Memory B cell (primary cell): ENCODE measurements around the gene RPS19.
"Not testable (repeated sequence)": the region's sequence is repeated elsewhere in the genome, so short reads cannot be mapped to it uniquely, and the experiment has no call there.

Experiments
- ATAC-seq: fragments of 150-1000 bp; cut with Tn5 transposase; 2 replicates; pipeline ENCODE4 v1.10.0; 2021; ENCODE audit warnings: low read depth, mild to moderate bottlenecking, moderate library complexity
- DNase-seq, 2 donors: peaks; one replicate each; pipeline ENCODE4 v3.0.0; 2022; ENCODE audit warnings: low spot score in 2 of 2
- H3K27ac Mint-ChIP-seq: one replicate; pipeline ENCODE4 v1.8.0; 2022; ENCODE audit warnings: mild to moderate bottlenecking, moderate library complexity, mixed read lengths
- H3K27me3 Mint-ChIP-seq: one replicate; pipeline ENCODE4 v1.8.0; 2022; ENCODE audit warnings: mixed read lengths
- H3K36me3 Mint-ChIP-seq: one replicate; pipeline ENCODE4 v1.8.0; 2022; ENCODE audit warnings: mild to moderate bottlenecking, mixed read lengths
- H3K4me1 Mint-ChIP-seq: one replicate; pipeline ENCODE4 v1.8.0; 2022; ENCODE audit warnings: mixed read lengths
- H3K4me3 Mint-ChIP-seq: one replicate; pipeline ENCODE4 v1.8.0; 2022; ENCODE audit warnings: mild to moderate bottlenecking, moderate library complexity, mixed read lengths
- H3K9me3 Mint-ChIP-seq: one replicate; pipeline ENCODE4 v1.8.0; 2022; ENCODE audit warnings: mixed read lengths

RPS19 gene

GRCh38 chr19:41906916-41907680, 47.0 kb downstream of the RPS19 start:
- Mint-ChIP-seq H3K4me1 (peaks cover 39% of the 10 kb centered on the region), H3K9me3 (no peaks in the 10 kb centered on the region), H3K27ac (peak overlapping the region; percentile 69), H3K27me3 (no peaks in the 10 kb centered on the region), H3K4me3 (no peak overlapping the region), H3K36me3 (peaks cover 32% of the 10 kb centered on the region)
- DNase-seq, result no peak
- no peak for ATAC-seq

- no peaks in the 10 kb centered on the region for H3K9me3 Mint-ChIP-seq
- H3K27me3 Mint-ChIP-seq, result peaks cover 2% of the 10 kb centered on the region
- no peak overlapping the region for H3K4me3 Mint-ChIP-seq
- H3K4me1 Mint-ChIP-seq, result peaks cover 42% of the 10 kb centered on the region
- DNase-seq (no peak), ATAC-seq (no peak)
- peak overlapping the region; percentile 40 for H3K27ac Mint-ChIP-seq
- peaks cover 29% of the 10 kb centered on the region for H3K36me3 Mint-ChIP-seq
Observed at GRCh38 chr19:41907994-41908615, 48.0 kb downstream of the RPS19 start.

DNA sequence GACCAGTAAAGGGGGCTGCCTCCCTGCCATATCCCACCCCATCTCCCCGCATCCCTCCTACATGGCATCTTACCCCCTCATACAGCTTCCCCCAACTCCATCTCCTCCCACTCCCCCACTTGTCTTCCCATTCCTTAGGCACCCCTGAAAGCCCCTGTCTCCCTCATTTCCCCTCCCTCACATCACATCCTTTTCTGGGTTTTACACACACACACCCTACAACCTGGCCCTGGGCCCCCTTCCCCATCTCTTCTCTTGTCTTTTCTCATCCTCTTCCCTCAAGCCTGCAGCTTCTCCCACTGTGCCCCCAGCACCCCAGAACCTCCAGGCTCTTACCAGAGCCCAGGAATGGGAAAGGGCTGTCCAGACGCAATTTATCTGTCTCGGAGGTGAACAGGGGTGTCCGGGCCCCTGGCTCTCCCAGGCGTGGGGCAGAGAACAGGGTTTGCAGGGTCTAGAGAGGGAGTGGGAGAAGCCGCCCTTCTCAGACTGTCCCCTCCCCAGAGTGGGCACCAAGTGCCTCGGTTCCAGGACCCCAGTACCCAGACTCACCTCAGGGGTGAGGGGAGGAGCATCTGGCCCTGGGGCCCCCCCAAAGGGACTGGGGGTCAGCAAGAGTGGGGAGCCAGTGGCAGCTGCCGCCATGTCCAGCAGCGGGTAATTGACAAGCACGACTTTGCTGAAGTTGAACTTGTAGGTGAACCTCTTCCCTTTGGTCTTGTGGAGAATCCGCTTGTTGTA, 48.8 kb downstream of the RPS19 start:
- peaks cover 23% of the 10 kb centered on the region for H3K36me3 Mint-ChIP-seq
- ATAC-seq, result no peak
- peak overlapping the region; percentile 40 for H3K27ac Mint-ChIP-seq
- peaks cover 8% of the 10 kb centered on the region for H3K27me3 Mint-ChIP-seq
- no peak overlapping the region for H3K4me3 Mint-ChIP-seq
- peaks cover 47% of the 10 kb centered on the region for H3K4me1 Mint-ChIP-seq
- no peaks in the 10 kb centered on the region for H3K9me3 Mint-ChIP-seq
- no peak for DNase-seq

DNA sequence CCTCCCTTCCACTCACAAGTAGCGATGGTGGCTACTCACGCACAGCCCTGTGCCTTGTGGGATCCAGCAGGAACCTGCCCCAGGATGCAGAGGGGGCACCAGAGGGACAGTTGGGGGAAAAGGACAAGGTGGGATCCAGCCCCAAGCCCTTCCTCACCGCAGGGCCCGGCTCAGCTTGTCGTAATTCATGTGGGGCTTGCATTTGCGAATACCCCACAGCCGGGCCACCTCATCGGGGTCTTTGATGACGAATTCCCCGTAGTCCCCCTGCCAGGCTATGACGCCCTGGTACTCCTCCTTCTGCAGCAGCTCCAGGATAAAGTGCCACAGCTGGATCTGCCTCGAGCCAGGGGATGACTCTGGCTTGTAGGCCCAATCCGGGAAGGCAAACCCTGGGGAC, 49.7 kb downstream of the RPS19 start:
- Mint-ChIP-seq H3K4me3 (no peak overlapping the region), H3K9me3 (no peaks in the 10 kb centered on the region), H3K27me3 (peaks cover 13% of the 10 kb centered on the region), H3K27ac (no peak overlapping the region), H3K4me1 (peaks cover 49% of the 10 kb centered on the region), H3K36me3 (peaks cover 19% of the 10 kb centered on the region)
- DNase-seq (no peak), ATAC-seq (no peak)

- no peak for DNase-seq
- H3K4me1 Mint-ChIP-seq, result peaks cover 49% of the 10 kb centered on the region
- no peaks in the 10 kb centered on the region for H3K9me3 Mint-ChIP-seq
- no peak overlapping the region for H3K4me3 Mint-ChIP-seq
- H3K27me3 Mint-ChIP-seq, result peaks cover 15% of the 10 kb centered on the region
- no peak for ATAC-seq
- H3K36me3 Mint-ChIP-seq, result peaks cover 17% of the 10 kb centered on the region
- H3K27ac Mint-ChIP-seq, result peak overlapping the region; percentile 1
Observed at GRCh38 chr19:41910240-41910991, 50.4 kb downstream of the RPS19 start.

GRCh38 chr19:41910992-41911888, 51.2 kb downstream of the RPS19 start:
- Mint-ChIP-seq H3K36me3 (peaks cover 8% of the 10 kb centered on the region), H3K27me3 (peaks cover 15% of the 10 kb centered on the region), H3K9me3 (no peaks in the 10 kb centered on the region), H3K27ac (no peak overlapping the region), H3K4me1 (peaks cover 46% of the 10 kb centered on the region), H3K4me3 (no peak overlapping the region)
- ATAC-seq (no peak), DNase-seq (no peak)

DNA sequence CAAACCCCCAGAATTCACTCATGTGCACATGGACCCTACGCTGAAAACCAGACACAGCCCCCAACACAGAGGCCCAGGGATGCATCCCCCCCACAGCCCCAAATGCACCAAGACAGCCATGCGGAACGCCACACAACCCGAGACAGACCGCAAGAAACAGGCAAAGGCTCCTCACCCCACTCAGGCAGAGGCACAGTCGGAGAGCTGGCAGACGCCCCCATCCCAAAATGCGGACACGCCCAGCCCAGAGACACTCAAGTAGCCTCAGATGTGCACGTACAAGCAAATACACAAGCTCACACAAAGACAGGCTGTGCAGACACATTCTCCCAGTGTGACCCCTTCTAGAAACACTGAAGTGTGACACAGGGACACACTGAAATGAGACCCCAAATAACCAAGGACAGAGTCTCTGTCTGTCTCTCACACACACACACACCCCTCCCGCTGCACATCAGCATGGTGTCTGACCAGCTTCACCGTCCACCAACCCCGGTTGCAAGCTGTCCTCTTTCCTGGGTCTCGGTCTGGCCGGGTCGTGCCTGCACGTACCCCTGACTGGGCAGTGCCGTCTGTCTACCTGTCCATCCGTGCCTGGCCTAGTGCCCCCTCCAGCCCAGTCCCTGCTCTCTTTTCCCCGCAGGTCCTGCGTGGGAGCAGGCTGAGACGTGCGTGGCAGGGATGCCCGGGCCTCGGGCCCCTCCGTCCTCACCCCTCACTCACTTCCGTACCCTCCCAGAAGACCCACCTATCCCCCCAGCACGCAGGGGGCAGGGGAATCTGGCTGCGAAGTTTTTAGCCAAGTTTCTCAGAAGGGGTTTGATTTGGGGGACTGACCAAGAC, 52.1 kb downstream of the RPS19 start:
- Mint-ChIP-seq H3K4me1 (peaks cover 41% of the 10 kb centered on the region), H3K4me3 (peak overlapping the region; percentile 64), H3K27me3 (peaks cover 15% of the 10 kb centered on the region), H3K9me3 (no peaks in the 10 kb centered on the region), H3K36me3 (peaks cover 3% of the 10 kb centered on the region), H3K27ac (no peak overlapping the region)
- ATAC-seq (peak; percentile 31), DNase-seq (no peak)

DNA sequence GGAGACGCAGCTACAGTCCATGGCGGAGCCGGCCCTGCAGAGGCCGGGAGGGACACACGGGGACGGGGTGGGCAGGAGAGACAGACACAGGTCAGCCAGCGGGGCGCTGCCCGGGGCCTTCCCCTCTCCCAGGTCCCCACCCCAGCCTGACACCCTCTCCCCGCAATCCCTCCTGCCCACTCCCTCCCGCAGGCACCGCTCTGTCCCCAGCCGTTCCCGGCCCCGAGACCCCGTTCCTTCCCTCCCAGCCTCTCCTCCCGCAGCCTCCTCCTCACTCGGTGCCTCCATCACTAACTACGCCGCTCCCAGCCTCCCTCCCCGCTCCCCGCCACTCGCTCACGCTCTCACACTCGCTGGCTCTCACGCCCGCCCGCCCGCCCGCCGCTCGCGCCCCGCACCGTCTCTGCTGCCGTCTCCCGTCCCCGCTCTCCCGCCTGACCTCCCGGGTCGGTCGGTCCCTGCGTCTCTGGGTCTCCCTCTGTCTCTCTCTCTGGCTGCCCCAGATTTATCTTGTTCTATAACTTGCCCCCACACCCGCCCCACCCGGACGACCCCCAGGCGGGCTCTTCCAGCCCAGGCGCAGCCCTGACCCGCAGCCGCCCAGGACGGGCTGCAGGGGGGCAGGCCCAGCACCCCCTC, 53.0 kb downstream of the RPS19 start:
- Mint-ChIP-seq H3K36me3 (peaks cover 3% of the 10 kb centered on the region), H3K27me3 (peaks cover 15% of the 10 kb centered on the region), H3K4me3 (peak overlapping the region; percentile 45), H3K27ac (peak overlapping the region; percentile 39), H3K9me3 (no peaks in the 10 kb centered on the region), H3K4me1 (peaks cover 39% of the 10 kb centered on the region)
- ATAC-seq (peak; percentile 20), DNase-seq (no peak)

DNA sequence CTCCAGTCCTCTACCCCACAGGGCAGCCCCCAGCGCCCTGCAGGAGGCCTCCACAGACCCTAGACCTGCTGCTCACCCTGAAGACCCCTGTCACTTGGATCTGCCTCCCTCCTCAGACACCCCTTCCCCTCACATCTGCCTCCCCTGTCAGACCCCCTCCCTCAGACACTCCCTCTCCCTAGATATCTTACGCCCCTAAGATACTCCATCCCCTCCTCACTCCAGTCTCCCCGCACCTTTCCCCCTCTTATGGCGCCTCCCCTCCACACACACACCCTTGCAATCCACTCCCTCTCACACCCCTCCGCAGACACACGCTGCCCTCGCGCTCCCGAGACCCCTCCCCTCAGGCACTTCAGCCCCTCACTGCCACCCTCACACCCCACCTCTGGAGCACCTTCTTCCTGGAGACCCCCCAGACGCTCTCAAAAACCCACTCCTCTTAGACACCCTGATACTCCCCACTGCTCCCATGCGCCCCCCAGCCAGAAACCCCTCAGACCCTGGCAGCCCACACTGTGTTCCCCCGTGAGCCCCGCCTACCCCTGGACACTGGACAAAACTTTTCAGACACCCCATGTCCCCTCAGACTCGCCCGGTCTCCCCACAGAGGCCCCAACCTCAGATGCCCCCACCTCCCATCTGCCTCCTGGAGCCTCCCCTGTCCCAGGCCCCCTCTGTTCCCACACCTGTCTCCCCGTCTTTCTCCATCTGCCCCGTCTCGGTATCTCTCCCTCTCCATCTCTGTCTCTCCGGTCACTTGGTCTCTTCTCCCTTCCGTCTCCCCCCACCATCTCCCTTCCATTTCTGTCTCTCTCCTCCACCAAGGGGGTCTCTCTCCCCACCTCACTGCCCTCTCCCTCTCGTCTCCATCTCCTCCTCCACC, 53.7 kb downstream of the RPS19 start:
- ATAC-seq, result peak; percentile 9
- Mint-ChIP-seq H3K36me3 (peaks cover 3% of the 10 kb centered on the region), H3K27ac (peak overlapping the region; percentile 39), H3K4me3 (peak overlapping the region; percentile 27), H3K4me1 (peaks cover 37% of the 10 kb centered on the region), H3K9me3 (no peaks in the 10 kb centered on the region), H3K27me3 (peaks cover 15% of the 10 kb centered on the region)
- no peak for DNase-seq

- not testable (repeated sequence) for ATAC-seq, DNase-seq, H3K9me3 Mint-ChIP-seq, H3K36me3 Mint-ChIP-seq
- Mint-ChIP-seq H3K27me3 (peaks cover 15% of the 10 kb centered on the region), H3K4me1 (peaks cover 35% of the 10 kb centered on the region), H3K4me3 (peak overlapping the region; percentile 11), H3K27ac (peak overlapping the region; percentile 39)
Observed at GRCh38 chr19:41914424-41914834, 54.4 kb downstream of the RPS19 start.

GRCh38 chr19:41915021-41915775, 55.1 kb downstream of the RPS19 start:
- Mint-ChIP-seq H3K36me3 (peaks cover 2% of the 10 kb centered on the region), H3K27ac (no peak overlapping the region), H3K4me1 (peaks cover 34% of the 10 kb centered on the region), H3K27me3 (peaks cover 15% of the 10 kb centered on the region), H3K9me3 (no peaks in the 10 kb centered on the region), H3K4me3 (no peak overlapping the region)
- ATAC-seq (no peak), DNase-seq (no peak)
